Chondrocyte (in vitro differentiated cells): Measurements from ENCODE around the gene ASB3. TPM values are rescaled to one million over a fixed set of nuclear protein-coding genes. Genes with fewer than 3 reads are reported as not detected.
A peak's percentile ranks its signal among the peaks of the same experiment; 100 is the strongest.
"Not testable (repeated sequence)": the region's sequence is repeated elsewhere in the genome, so short reads cannot be mapped to it uniquely, and the experiment has no call there.

ENCODE experiments used
- DNase-seq: peaks from one replicate; pipeline ENCODE4 v3.0.0; 2021; ENCODE audit warnings: mixed read lengths, low spot score
- H3K27ac Mint-ChIP-seq: one replicate; pipeline ENCODE4 v1.8.0; 2021; ENCODE audit warnings: mild to moderate bottlenecking, moderate library complexity, mixed read lengths; ENCODE audit not compliant: unreplicated experiment
- H3K27me3 Mint-ChIP-seq: 2 replicates; pipeline ENCODE4 v1.8.0; 2021; ENCODE audit warnings: low read depth, mixed read lengths
- H3K36me3 Mint-ChIP-seq: 2 replicates; pipeline ENCODE4 v1.8.0; 2021; ENCODE audit warnings: low read depth, mixed read lengths
- H3K4me1 Mint-ChIP-seq: 2 replicates; pipeline ENCODE4 v1.8.0; 2021; ENCODE audit warnings: low read depth, mild to moderate bottlenecking, mixed read lengths
- H3K4me3 Mint-ChIP-seq: one replicate; pipeline ENCODE4 v1.8.0; 2021; ENCODE audit warnings: mild to moderate bottlenecking, moderate library complexity, mixed read lengths; ENCODE audit not compliant: unreplicated experiment
- H3K9me3 Mint-ChIP-seq: 2 replicates; pipeline ENCODE4 v1.8.0; 2021; ENCODE audit warnings: low read depth, mixed read lengths
- total RNA-seq: library from RNA; stranded (reverse); gene quantifications from 3 replicates; pipeline ENCODE4 v1.2.1, GENCODE V29; 2021
- TF ChIP-seq, protein P1 (sequence below): fragments of 200-600 bp; sonication (generic); IDR thresholded peaks from 2 replicates; pipeline ENCODE4 v1.5.0; 2021; ENCODE audit warnings: antibody characterized with exemption, mild to moderate bottlenecking, moderate library complexity

ASB3 gene
- total RNA-seq, 1 donor from 2014 or later: 20.9 TPM

- no peak overlapping the region for H3K4me3 Mint-ChIP-seq
- H3K9me3 Mint-ChIP-seq: no peaks in the 10 kb centered on the region
- H3K27me3 Mint-ChIP-seq: no peaks in the 10 kb centered on the region
- DNase-seq: no peak
- TF ChIP-seq, protein P1, sequence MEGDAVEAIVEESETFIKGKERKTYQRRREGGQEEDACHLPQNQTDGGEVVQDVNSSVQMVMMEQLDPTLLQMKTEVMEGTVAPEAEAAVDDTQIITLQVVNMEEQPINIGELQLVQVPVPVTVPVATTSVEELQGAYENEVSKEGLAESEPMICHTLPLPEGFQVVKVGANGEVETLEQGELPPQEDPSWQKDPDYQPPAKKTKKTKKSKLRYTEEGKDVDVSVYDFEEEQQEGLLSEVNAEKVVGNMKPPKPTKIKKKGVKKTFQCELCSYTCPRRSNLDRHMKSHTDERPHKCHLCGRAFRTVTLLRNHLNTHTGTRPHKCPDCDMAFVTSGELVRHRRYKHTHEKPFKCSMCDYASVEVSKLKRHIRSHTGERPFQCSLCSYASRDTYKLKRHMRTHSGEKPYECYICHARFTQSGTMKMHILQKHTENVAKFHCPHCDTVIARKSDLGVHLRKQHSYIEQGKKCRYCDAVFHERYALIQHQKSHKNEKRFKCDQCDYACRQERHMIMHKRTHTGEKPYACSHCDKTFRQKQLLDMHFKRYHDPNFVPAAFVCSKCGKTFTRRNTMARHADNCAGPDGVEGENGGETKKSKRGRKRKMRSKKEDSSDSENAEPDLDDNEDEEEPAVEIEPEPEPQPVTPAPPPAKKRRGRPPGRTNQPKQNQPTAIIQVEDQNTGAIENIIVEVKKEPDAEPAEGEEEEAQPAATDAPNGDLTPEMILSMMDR: no peak
- peaks cover 10% of the 10 kb centered on the region for H3K4me1 Mint-ChIP-seq
- H3K36me3 Mint-ChIP-seq: no peaks in the 10 kb centered on the region
- no peak overlapping the region for H3K27ac Mint-ChIP-seq
Observed at GRCh38 chr2:53826587-53827397, 40.0 kb upstream of the ASB3 start.

DNA sequence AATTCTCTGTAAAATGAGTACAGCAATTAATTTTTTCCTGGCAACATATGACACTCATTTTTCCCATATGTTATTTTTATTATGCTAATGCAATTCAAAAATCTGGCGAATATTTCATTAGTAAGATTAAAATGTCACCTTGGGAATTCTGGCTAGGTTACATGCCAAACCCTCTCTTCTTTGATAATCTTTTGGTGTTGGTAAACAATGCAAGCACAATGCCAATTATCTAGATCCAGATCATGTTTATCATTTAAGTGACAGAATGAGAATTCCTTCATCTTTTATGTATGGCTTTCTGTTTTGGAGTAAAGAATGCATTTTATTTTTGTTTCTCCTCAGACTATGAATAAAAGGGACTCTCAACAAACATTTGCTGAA lies 39.3 kb upstream of the ASB3 start:
- Mint-ChIP-seq H3K4me3 (no peak overlapping the region), H3K9me3 (no peaks in the 10 kb centered on the region), H3K4me1 (peaks cover 10% of the 10 kb centered on the region), H3K36me3 (no peaks in the 10 kb centered on the region), H3K27ac (no peak overlapping the region), H3K27me3 (no peaks in the 10 kb centered on the region)
- TF ChIP-seq, protein P1: no peak
- no peak for DNase-seq

- TF ChIP-seq, protein P1: peak; percentile 53
Observed at GRCh38 chr2:53823639-53824038, 36.9 kb upstream of the ASB3 start.

GRCh38 chr2:53821810-53822209 lies 35.1 kb upstream of the ASB3 start:
- H3K4me1 Mint-ChIP-seq: peaks cover 7% of the 10 kb centered on the region
- no peak overlapping the region for H3K4me3 Mint-ChIP-seq
- H3K36me3 Mint-ChIP-seq: peaks cover 10% of the 10 kb centered on the region
- H3K27me3 Mint-ChIP-seq: no peaks in the 10 kb centered on the region
- no peaks in the 10 kb centered on the region for H3K9me3 Mint-ChIP-seq
- no peak overlapping the region for H3K27ac Mint-ChIP-seq
- DNase-seq: no peak
- TF ChIP-seq, protein P1: no peak

More at GRCh38 chr2:53823639-53824038, 36.9 kb upstream of the ASB3 start:
- not testable (repeated sequence) for H3K36me3 Mint-ChIP-seq, H3K27ac Mint-ChIP-seq, H3K4me3 Mint-ChIP-seq, H3K27me3 Mint-ChIP-seq, DNase-seq, H3K9me3 Mint-ChIP-seq
- peaks cover 10% of the 10 kb centered on the region for H3K4me1 Mint-ChIP-seq

DNA sequence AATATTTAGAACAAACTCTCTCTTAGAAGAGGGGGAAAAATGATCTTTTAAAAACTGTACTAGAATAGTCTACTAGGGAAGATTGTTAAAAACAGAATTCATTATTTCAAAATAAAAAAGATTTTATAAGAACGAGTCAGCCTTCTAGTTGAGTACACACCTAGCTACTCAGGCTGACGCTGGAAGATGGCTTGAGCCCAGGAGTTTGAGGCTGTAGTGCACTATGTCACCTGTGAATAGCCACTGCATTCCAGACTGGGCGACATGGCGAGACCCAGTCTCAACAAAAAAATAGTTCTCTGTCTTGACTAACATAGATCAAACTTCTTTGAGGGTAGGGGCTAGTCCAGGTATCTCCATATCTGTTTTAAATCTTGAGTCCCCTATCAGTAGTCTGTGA lies 34.0 kb upstream of the ASB3 start:
- no peak for DNase-seq
- TF ChIP-seq, protein P1: no peak
- H3K4me1 Mint-ChIP-seq: no peaks in the 10 kb centered on the region
- peaks cover 15% of the 10 kb centered on the region for H3K36me3 Mint-ChIP-seq
- H3K9me3 Mint-ChIP-seq: no peaks in the 10 kb centered on the region
- no peak overlapping the region for H3K4me3 Mint-ChIP-seq
- H3K27me3 Mint-ChIP-seq: no peaks in the 10 kb centered on the region
- H3K27ac Mint-ChIP-seq: no peak overlapping the region
